GM12878 (cell line): Measurements from ENCODE around the gene UXS1. TPM values are rescaled to one million over a fixed set of nuclear protein-coding genes. Genes with fewer than 3 reads are reported as not detected.

Source experiments
- ATF3 ChIP-seq: IDR thresholded peaks from 2 replicates; pipeline ENCODE4 v1.6.1; 2011; ENCODE audit warnings: low read depth, mild to moderate bottlenecking, low read length, moderate library complexity, borderline replicate concordance; ENCODE audit errors: extremely low read depth
- GATAD2B ChIP-seq: fragments of 450-650 bp; conservative IDR thresholded peaks from 2 replicates; pipeline ENCODE4 v1.6.1; 2017; ENCODE audit warnings: low read depth, mild to moderate bottlenecking, moderate library complexity
- HCFC1 ChIP-seq: fragments of 150-350 bp; IDR thresholded peaks from 2 replicates; pipeline ENCODE4 v1.6.1; 2014; ENCODE audit warnings: low read length
- MYB ChIP-seq: fragments of 150-350 bp; IDR thresholded peaks from 2 replicates; pipeline ENCODE4 v1.6.1; 2014; ENCODE audit warnings: mild to moderate bottlenecking, low read depth, low read length, borderline replicate concordance
- NFXL1 ChIP-seq: fragments of 450-650 bp; IDR thresholded peaks from 2 replicates; pipeline ENCODE4 v1.6.1; 2017; ENCODE audit warnings: antibody characterized with exemption, mild to moderate bottlenecking, borderline replicate concordance
- NFYA ChIP-seq: IDR thresholded peaks from 2 replicates; pipeline ENCODE4 v1.6.1; 2011; ENCODE audit warnings: low read depth, mild to moderate bottlenecking, low read length, improper control_type of control experiment, borderline replicate concordance
- PKNOX1 ChIP-seq: fragments of 450-650 bp; IDR thresholded peaks from 2 replicates; pipeline ENCODE4 v1.6.1; 2016; ENCODE audit warnings: mild to moderate bottlenecking
- SMC3 ChIP-seq: IDR thresholded peaks from 2 replicates; pipeline ENCODE4 v1.6.1; 2011; ENCODE audit warnings: low read length, improper control_type of control experiment, borderline replicate concordance
- STAT3 ChIP-seq: IDR thresholded peaks from 2 replicates; pipeline ENCODE4 v1.6.1; 2011; ENCODE audit warnings: low read depth, low read length, improper control_type of control experiment
- WRNIP1 ChIP-seq: IDR thresholded peaks from 2 replicates; pipeline ENCODE4 v1.6.1; 2011; ENCODE audit warnings: low read depth, low read length, improper control_type of control experiment, borderline replicate concordance
- ZNF24 ChIP-seq: fragments of 450-650 bp; IDR thresholded peaks from 2 replicates; pipeline ENCODE4 v1.6.1; 2017; ENCODE audit warnings: antibody characterized with exemption, mild to moderate bottlenecking
- ZSCAN29 ChIP-seq: fragments of 450-650 bp; IDR thresholded peaks from 2 replicates; pipeline ENCODE4 v1.6.1; 2017; ENCODE audit warnings: mild to moderate bottlenecking, moderate library complexity
- polyA plus RNA-seq, 11 experiments: library from polyadenylated mRNA; depleted of rRNA in 4 of 11; unstranded in 6 of 11; stranded (reverse) in 5 of 11; fragments of >200 nt; fragmentation: Nextera tagmentation in 4 of 11; fragmentation: Illumina TruSeq in 1 of 11; extraction: Ambion mirVana in 4 of 11; extraction: Trizol in 1 of 11; gene quantifications; 1 replicate in 1 of 11; 2 replicates in 10 of 11; pipeline versions ENCODE4 v1.2.1 to v1.2.3, GENCODE V29; 2011 to 2016; ENCODE audit warnings: inconsistent platforms in 2 of 11, missing spikeins in 2 of 11, low read depth in 1 of 11
- total RNA-seq, 4 experiments: library from RNA; depleted of rRNA in 3 of 4; stranded (reverse); fragments of >200 nt in 3 of 4; fragmentation: Illumina TruSeq in 1 of 4; extraction: Trizol in 1 of 4; gene quantifications; 2 replicates each; pipeline versions ENCODE4 v1.2.1 to v1.2.3, GENCODE V29; 2013 to 2021

The UXS1 gene
- total and polyA plus RNA-seq, 10 of the 15 experiments (the other 5 are each of a cell fraction or from before 2014, with no cell fraction given) = 6.0 to 25.4 (median 24.0) TPM

GRCh38 chr2:106192752-106193689, 1.1 kb downstream of the UXS1 start (continued):
- no peak for TF ChIP-seq ATF3
- TF ChIP-seq WRNIP1 = no peak
- TF ChIP-seq ZNF24 = no peak
- TF ChIP-seq HCFC1 = no peak
- TF ChIP-seq ZSCAN29 = no peak
- no peak for TF ChIP-seq NFXL1
- no peak for TF ChIP-seq NFYA
- no peak for TF ChIP-seq SMC3
- no peak for TF ChIP-seq PKNOX1
- no peak for TF ChIP-seq GATAD2B
- no peak for TF ChIP-seq STAT3
- TF ChIP-seq MYB = no peak
